ENCODE results near the gene ATP1B1. TPM values are rescaled to one million over a fixed set of nuclear protein-coding genes. Genes with fewer than 3 reads are reported as not detected.
A peak's percentile ranks its signal among the peaks of the same experiment; 100 is the strongest.

The ATP1B1 gene
- total RNA-seq, 1 donor from 2014 or later = 30.7 TPM

DNA sequence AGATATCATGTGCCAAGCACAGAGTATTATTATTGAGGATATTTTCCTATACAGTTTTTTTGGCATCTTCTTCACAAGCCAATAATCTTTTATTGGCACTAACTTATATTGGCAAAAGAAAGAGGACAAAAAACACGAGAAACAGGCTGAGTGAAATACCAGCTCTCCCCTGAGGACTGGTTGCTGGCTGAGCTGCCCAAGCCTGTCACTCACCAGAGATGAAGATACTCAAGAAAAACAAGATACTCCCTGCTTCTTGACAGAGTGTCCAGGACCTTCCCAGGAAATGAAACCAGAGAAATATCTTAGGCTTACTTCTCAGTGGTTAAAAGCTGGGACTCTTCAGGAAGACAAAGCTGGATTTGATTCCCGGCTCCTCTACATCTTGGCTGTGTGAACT, 35.9 kb upstream of the ATP1B1 start:
- no peaks in the 10 kb centered on the region for H3F3A ChIP-seq (ENCODE audit: low read depth)
- H3K9ac ChIP-seq = no peak overlapping the region
- Mint-ChIP-seq H3K4me1 (no peaks in the 10 kb centered on the region), H3K4me3 (no peak overlapping the region), H3K9me3 (peaks cover 4% of the 10 kb centered on the region), H3K27ac (no peak overlapping the region), H3K27me3 (ENCODE audit: insufficient read depth, low read depth) (no peaks in the 10 kb centered on the region), H3K36me3 (no peaks in the 10 kb centered on the region)
- no peaks in the 10 kb centered on the region for H3K36me3 ChIP-seq
- no peaks in the 10 kb centered on the region for H3K4me1 ChIP-seq
- TF ChIP-seq EZH2phosphoT487 (IDR thresholded peaks at IDR 0.05) (no peak), EZH2 (IDR thresholded peaks at IDR 0.05) (no peak)
- TF ChIP-seq, protein P1, sequence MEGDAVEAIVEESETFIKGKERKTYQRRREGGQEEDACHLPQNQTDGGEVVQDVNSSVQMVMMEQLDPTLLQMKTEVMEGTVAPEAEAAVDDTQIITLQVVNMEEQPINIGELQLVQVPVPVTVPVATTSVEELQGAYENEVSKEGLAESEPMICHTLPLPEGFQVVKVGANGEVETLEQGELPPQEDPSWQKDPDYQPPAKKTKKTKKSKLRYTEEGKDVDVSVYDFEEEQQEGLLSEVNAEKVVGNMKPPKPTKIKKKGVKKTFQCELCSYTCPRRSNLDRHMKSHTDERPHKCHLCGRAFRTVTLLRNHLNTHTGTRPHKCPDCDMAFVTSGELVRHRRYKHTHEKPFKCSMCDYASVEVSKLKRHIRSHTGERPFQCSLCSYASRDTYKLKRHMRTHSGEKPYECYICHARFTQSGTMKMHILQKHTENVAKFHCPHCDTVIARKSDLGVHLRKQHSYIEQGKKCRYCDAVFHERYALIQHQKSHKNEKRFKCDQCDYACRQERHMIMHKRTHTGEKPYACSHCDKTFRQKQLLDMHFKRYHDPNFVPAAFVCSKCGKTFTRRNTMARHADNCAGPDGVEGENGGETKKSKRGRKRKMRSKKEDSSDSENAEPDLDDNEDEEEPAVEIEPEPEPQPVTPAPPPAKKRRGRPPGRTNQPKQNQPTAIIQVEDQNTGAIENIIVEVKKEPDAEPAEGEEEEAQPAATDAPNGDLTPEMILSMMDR (IDR thresholded peaks at IDR 0.05) = no peak
- no peaks in the 10 kb centered on the region for H3K79me2 ChIP-seq (ENCODE audit: low read depth)
- H3K9me3 ChIP-seq (ENCODE audit: low read depth) = peaks cover 7% of the 10 kb centered on the region
- H4K20me1 ChIP-seq (ENCODE audit: low read depth) = no peaks in the 10 kb centered on the region
- DNase-seq (ENCODE audit: low spot score) = no peak
- no peak overlapping the region for H3K4me3 ChIP-seq
- no peaks in the 10 kb centered on the region for H3K27me3 ChIP-seq
- no peak overlapping the region for H3K27ac ChIP-seq
- no peak overlapping the region for H2AFZ ChIP-seq (replicated peaks)
- H3K4me2 ChIP-seq = no peak overlapping the region

DNA sequence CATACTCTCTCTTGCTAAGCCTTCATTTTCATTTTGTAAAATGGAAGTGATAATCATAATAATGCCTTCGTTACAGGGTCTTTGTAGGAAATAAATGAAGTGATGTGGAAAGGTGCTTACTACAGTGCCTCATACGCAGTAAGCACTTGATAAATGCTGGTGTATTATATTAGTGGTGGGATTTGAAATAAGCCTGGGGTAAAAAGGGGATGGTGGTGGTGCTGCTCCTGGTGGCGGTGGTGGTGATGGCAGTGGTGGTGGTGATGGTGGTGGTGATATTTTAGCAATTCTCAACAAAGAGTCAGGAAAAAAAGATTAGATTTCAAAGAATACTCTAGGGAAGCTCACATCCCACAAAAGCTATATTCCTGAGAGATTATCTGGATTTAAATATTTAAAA, 35.5 kb upstream of the ATP1B1 start:
- Histone ChIP-seq H3K4me3 (no peak overlapping the region), H3K27ac (no peak overlapping the region), H2AFZ (replicated peaks) (no peak overlapping the region), H3K27me3 (no peaks in the 10 kb centered on the region), H3K4me1 (no peaks in the 10 kb centered on the region), H3K4me2 (no peak overlapping the region), H3K36me3 (no peaks in the 10 kb centered on the region), H3K79me2 (ENCODE audit: low read depth) (no peaks in the 10 kb centered on the region), H3K9ac (no peak overlapping the region), H3F3A (ENCODE audit: low read depth) (no peaks in the 10 kb centered on the region), H4K20me1 (ENCODE audit: low read depth) (no peaks in the 10 kb centered on the region), H3K9me3 (ENCODE audit: low read depth) (peaks cover 7% of the 10 kb centered on the region)
- Mint-ChIP-seq H3K27me3 (ENCODE audit: insufficient read depth, low read depth) (no peaks in the 10 kb centered on the region), H3K4me3 (no peak overlapping the region), H3K27ac (no peak overlapping the region), H3K9me3 (peaks cover 4% of the 10 kb centered on the region), H3K36me3 (no peaks in the 10 kb centered on the region), H3K4me1 (no peaks in the 10 kb centered on the region)
- no peak for DNase-seq (ENCODE audit: low spot score)
- TF ChIP-seq, protein P1 (IDR thresholded peaks at IDR 0.05) = peak; percentile 10
- no peak for TF ChIP-seq EZH2phosphoT487 (IDR thresholded peaks at IDR 0.05)

DNA sequence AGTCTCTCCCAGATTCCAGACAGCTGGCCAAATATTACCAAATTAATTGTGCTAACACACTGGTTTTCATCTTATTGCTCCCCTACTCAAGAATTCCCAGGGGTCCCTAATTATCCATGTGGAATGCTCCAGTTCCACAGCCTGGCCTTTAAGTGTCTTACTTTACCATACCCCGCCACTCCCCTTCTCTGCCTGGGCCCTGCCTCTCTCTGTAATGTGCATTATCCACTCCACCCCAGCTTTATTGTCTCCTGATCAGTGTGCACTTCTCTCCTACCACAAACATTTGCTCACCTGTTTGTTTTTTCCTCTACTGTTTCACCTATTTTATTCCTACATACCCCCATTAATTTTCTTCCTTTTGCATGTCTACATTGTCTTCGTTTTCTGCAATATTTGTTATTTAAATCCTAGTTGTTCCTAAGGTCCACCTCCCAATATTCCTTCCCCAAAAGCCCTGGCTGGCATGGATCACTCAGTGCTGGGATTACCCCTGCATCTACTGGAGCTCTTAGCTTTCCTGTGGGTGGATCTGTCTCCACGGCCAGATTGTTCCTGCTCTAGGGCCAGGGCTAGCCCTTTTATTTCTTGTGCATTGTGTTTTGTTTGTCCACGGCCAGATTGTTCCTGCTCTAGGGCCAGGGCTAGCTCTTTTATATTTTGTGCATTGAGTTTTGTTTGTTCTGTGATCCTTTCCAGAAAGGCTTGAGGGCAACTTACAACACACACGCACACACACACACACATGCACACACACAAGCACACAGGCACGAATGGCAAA, 33.4 kb upstream of the ATP1B1 start:
- H3K36me3 ChIP-seq = no peaks in the 10 kb centered on the region
- no peaks in the 10 kb centered on the region for H4K20me1 ChIP-seq (ENCODE audit: low read depth)
- no peaks in the 10 kb centered on the region for H3K27me3 ChIP-seq
- H3K4me2 ChIP-seq = no peak overlapping the region
- no peak for DNase-seq (ENCODE audit: low spot score)
- H3K9me3 Mint-ChIP-seq = no peaks in the 10 kb centered on the region
- H3K4me3 Mint-ChIP-seq = no peak overlapping the region
- no peak overlapping the region for H2AFZ ChIP-seq (replicated peaks)
- no peaks in the 10 kb centered on the region for H3K9me3 ChIP-seq (ENCODE audit: low read depth)
- no peak overlapping the region for H3K27ac Mint-ChIP-seq
- no peaks in the 10 kb centered on the region for H3K4me1 Mint-ChIP-seq
- no peaks in the 10 kb centered on the region for H3F3A ChIP-seq (ENCODE audit: low read depth)
- H3K4me1 ChIP-seq = no peaks in the 10 kb centered on the region
- no peaks in the 10 kb centered on the region for H3K36me3 Mint-ChIP-seq
- TF ChIP-seq EZH2 (IDR thresholded peaks at IDR 0.05) (no peak), EZH2phosphoT487 (IDR thresholded peaks at IDR 0.05) (no peak)
- TF ChIP-seq, protein P1 (IDR thresholded peaks at IDR 0.05) = no peak
- no peaks in the 10 kb centered on the region for H3K27me3 Mint-ChIP-seq (ENCODE audit: insufficient read depth, low read depth)
- no peak overlapping the region for H3K27ac ChIP-seq
- H3K9ac ChIP-seq = no peak overlapping the region
- no peaks in the 10 kb centered on the region for H3K79me2 ChIP-seq (ENCODE audit: low read depth)
- H3K4me3 ChIP-seq = no peak overlapping the region
